HG03460 (cell line): Measurements from ENCODE around the gene C16orf95.
"Not testable (repeated sequence)": the region's sequence is repeated elsewhere in the genome, so short reads cannot be mapped to it uniquely, and the experiment has no call there.

Experiments
- ATAC-seq: cut with Tn5 transposase; IDR thresholded peaks from one replicate; pipeline ENCODE4 v1.9.1; 2021; ENCODE audit not compliant: unreplicated experiment

The C16orf95 gene

GRCh38 chr16:87316923-87317749 is at the start of gene C16orf95:
Gene C16orf95, minus strand, starts transcription at chr16:87317392. Its CDS starts 150 bp downstream, at chr16:87317242.
- peak; percentile 92 for ATAC-seq

- no peak for ATAC-seq
Measured at GRCh38 chr16:87366930-87367329, 49.7 kb upstream of the C16orf95 start.

GRCh38 chr16:87366288-87366687 is 49.1 kb upstream of the C16orf95 start:
- no peak for ATAC-seq

GRCh38 chr16:87365021-87365713 is 48.0 kb upstream of the C16orf95 start:
- no peak for ATAC-seq

- ATAC-seq = no peak
Measured at GRCh38 chr16:87363771-87364455, 46.7 kb upstream of the C16orf95 start.

- not testable (repeated sequence) for ATAC-seq
Measured at GRCh38 chr16:87362828-87363559, 45.8 kb upstream of the C16orf95 start.

GRCh38 chr16:87361916-87362619 is 44.9 kb upstream of the C16orf95 start:
- no peak for ATAC-seq

- ATAC-seq = no peak
Measured at GRCh38 chr16:87360862-87361610, 43.8 kb upstream of the C16orf95 start.

GRCh38 chr16:87359121-87359520 is 41.9 kb upstream of the C16orf95 start:
- ATAC-seq = no peak

- ATAC-seq = no peak
Measured at GRCh38 chr16:87358696-87359095, 41.5 kb upstream of the C16orf95 start.

- no peak for ATAC-seq
Measured at GRCh38 chr16:87358250-87358649, 41.1 kb upstream of the C16orf95 start.

- ATAC-seq = no peak
Measured at GRCh38 chr16:87356491-87356853, 39.3 kb upstream of the C16orf95 start.

GRCh38 chr16:87353613-87354012 is 36.4 kb upstream of the C16orf95 start:
- no peak for ATAC-seq

GRCh38 chr16:87352818-87353217 is 35.6 kb upstream of the C16orf95 start:
- no peak for ATAC-seq

- no peak for ATAC-seq
Measured at GRCh38 chr16:87351320-87351698, 34.1 kb upstream of the C16orf95 start.

- ATAC-seq = no peak
Measured at GRCh38 chr16:87350681-87351319, 33.6 kb upstream of the C16orf95 start.

GRCh38 chr16:87350031-87350430 is 32.8 kb upstream of the C16orf95 start:
- ATAC-seq = no peak

- ATAC-seq = no peak
Measured at GRCh38 chr16:87348616-87349157, 31.5 kb upstream of the C16orf95 start.
